NB4 (cell line): Measurements from ENCODE around the gene ZZZ3.

Experiments used
- MAX ChIP-seq: IDR thresholded peaks from 2 replicates; pipeline ENCODE4 v1.6.1; 2011; ENCODE audit warnings: low read depth, low read length
- POLR2A ChIP-seq: IDR thresholded peaks from 2 replicates; pipeline ENCODE4 v1.6.1; 2011; ENCODE audit warnings: mild to moderate bottlenecking; ENCODE audit not compliant: insufficient read length; ENCODE audit errors: extremely low read depth
- TF ChIP-seq, protein P1 (sequence below): IDR thresholded peaks from one replicate; pipeline ENCODE4 v1.5.1; 2012; ENCODE audit warnings: low read depth, low read length

DNA sequence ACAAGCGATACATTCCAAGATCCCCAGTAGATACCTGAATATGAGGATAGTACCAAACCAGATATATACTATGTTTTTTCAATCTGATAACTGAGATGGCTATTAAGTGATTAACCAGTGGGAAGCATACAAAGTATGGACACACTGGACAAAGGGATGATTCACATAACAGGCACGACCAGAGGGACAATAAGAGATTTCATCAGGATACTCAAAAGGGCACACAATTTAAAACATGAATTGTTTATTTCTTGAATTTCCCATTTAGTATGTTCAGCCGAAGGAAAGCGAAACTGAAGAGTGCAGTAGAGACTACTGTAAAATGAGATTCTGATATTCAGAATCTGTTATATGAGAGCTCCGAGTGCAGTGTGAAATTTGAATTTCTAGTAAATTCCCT lies 10.6 kb downstream of the ZZZ3 start:
- TF ChIP-seq, protein P1, sequence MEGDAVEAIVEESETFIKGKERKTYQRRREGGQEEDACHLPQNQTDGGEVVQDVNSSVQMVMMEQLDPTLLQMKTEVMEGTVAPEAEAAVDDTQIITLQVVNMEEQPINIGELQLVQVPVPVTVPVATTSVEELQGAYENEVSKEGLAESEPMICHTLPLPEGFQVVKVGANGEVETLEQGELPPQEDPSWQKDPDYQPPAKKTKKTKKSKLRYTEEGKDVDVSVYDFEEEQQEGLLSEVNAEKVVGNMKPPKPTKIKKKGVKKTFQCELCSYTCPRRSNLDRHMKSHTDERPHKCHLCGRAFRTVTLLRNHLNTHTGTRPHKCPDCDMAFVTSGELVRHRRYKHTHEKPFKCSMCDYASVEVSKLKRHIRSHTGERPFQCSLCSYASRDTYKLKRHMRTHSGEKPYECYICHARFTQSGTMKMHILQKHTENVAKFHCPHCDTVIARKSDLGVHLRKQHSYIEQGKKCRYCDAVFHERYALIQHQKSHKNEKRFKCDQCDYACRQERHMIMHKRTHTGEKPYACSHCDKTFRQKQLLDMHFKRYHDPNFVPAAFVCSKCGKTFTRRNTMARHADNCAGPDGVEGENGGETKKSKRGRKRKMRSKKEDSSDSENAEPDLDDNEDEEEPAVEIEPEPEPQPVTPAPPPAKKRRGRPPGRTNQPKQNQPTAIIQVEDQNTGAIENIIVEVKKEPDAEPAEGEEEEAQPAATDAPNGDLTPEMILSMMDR, result no peak
- TF ChIP-seq MAX (no peak), POLR2A (no peak)
